H1 (cell line): Measurements from ENCODE around the gene FARS2. TPM values are rescaled to one million over a fixed set of nuclear protein-coding genes. Genes with fewer than 3 reads are reported as not detected.

Experiments used
- CTCF ChIA-PET: fragments of 300-600 bp; sonication (Branson Sonifier 250); formaldehyde crosslinking; loops from one replicate; lab custom pipeline; 2021; ENCODE audit not compliant: partially characterized antibody; lab: Charles Lee
- POLR2A ChIA-PET: fragments of 300-600 bp; sonication (Branson Sonifier 250); formaldehyde crosslinking; loops from one replicate; lab custom pipeline; 2021; ENCODE audit warnings: inconsistent platforms; ENCODE audit not compliant: partially characterized antibody; lab: Charles Lee
- DNase-seq, 2 experiments: peaks; one replicate each; pipeline versions ENCODE4 v3.0.0 to v3.0.0-alpha.2; 2010 to 2022; ENCODE audit warnings: low spot score in 2 of 2, low read depth in 1 of 2, mixed read lengths in 1 of 2
- FAIRE-seq: peaks from 2 replicates; lab custom pipeline; 2011; peaks lifted over from hg19 to GRCh38; lab: Jason Lieb, UNC
- H2AFZ ChIP-seq: 2 replicates; pipeline ENCODE4 v1.8.1; 2012; ENCODE audit warnings: low read length, inconsistent platforms
- H2AK5ac ChIP-seq: 2 replicates; pipeline ENCODE4 v1.6.1; 2013; ENCODE audit warnings: low read depth, low read length
- H2BK120ac ChIP-seq: replicated peaks from 2 replicates; pipeline ENCODE3; 2013; ENCODE audit warnings: low read depth, low read length, inconsistent platforms
- H2BK12ac ChIP-seq: 2 replicates; pipeline ENCODE4 v1.6.1; 2013; ENCODE audit warnings: low read depth, low read length
- H2BK15ac ChIP-seq: 2 replicates; pipeline ENCODE4 v1.6.1; 2013; ENCODE audit warnings: low read length
- H2BK20ac ChIP-seq: 2 replicates; pipeline ENCODE4 v1.6.1; 2013; ENCODE audit warnings: low read length
- H2BK5ac ChIP-seq: 2 replicates; pipeline ENCODE4 v1.6.1; 2013; ENCODE audit warnings: low read depth, low read length
- H3K14ac ChIP-seq: 2 replicates; pipeline ENCODE4 v1.6.1; 2013; ENCODE audit warnings: inconsistent platforms; ENCODE audit not compliant: insufficient read length
- H3K18ac ChIP-seq: 2 replicates; pipeline ENCODE4 v1.6.1; 2013; ENCODE audit warnings: low read length; ENCODE audit errors: extremely low read depth
- H3K23ac ChIP-seq: 2 replicates; pipeline ENCODE4 v1.6.1; 2013; ENCODE audit warnings: inconsistent platforms; ENCODE audit not compliant: insufficient read length
- H3K23me2 ChIP-seq: 2 replicates; pipeline ENCODE4 v1.6.1; 2013; ENCODE audit warnings: low read depth, low read length
- H3K27ac ChIP-seq: 2 replicates; pipeline ENCODE4 v1.6.1; 2011; ENCODE audit warnings: low read depth, low read length, inconsistent platforms
- H3K27me3 ChIP-seq, 4 experiments: replicated peaks in 1 of 4; 1 replicate in 1 of 4; 2 replicates in 3 of 4; pipeline versions ENCODE4 v1.6.1 to v1.8.1; 2011 to 2013; ENCODE audit warnings: low read length in 3 of 4, mild to moderate bottlenecking in 3 of 4, inconsistent platforms in 2 of 4, mixed read lengths in 2 of 4, moderate library complexity in 1 of 4; ENCODE audit not compliant: control insufficient read depth in 3 of 4, insufficient read depth in 3 of 4; ENCODE audit errors: extremely low read depth in 1 of 4
- H3K36me3 ChIP-seq, 4 experiments: 2 replicates each; pipeline versions ENCODE4 v1.6.1 to v1.8.1; 2011 to 2013; ENCODE audit warnings: mild to moderate bottlenecking in 4 of 4, low read length in 3 of 4, moderate library complexity in 2 of 4, control low read depth in 1 of 4, inconsistent platforms in 1 of 4; ENCODE audit not compliant: insufficient read depth in 4 of 4, control insufficient read depth in 2 of 4
- H3K4ac ChIP-seq: replicated peaks from 2 replicates; pipeline ENCODE3; 2013; ENCODE audit warnings: low read length, low read depth, mixed read lengths, inconsistent platforms; ENCODE audit not compliant: insufficient read length
- H3K4me1 ChIP-seq, 4 experiments: replicated peaks in 1 of 4; 1 replicate in 1 of 4; 2 replicates in 3 of 4; pipeline versions ENCODE4 v1.6.1 to v1.8.1; 2011 to 2013; ENCODE audit warnings: low read length in 3 of 4, inconsistent platforms in 2 of 4, mixed read lengths in 1 of 4; ENCODE audit not compliant: insufficient read depth in 4 of 4, control insufficient read depth in 3 of 4
- H3K4me2 ChIP-seq, 2 experiments: 2 replicates each; pipeline versions ENCODE4 v1.6.1 to v1.8.1; 2011 to 2013; ENCODE audit warnings: low read depth in 2 of 2, low read length in 2 of 2, control low read depth in 1 of 2, inconsistent platforms in 1 of 2, mild to moderate bottlenecking in 1 of 2; ENCODE audit not compliant: insufficient read depth in 1 of 2
- H3K4me3 ChIP-seq, 4 experiments: fragments of 200-600, 300-600 bp in 1 of 4; sonication (generic), shearing (Covaris generic), sonication (Bioruptor Twin) in 1 of 4; 2 replicates each; pipeline versions ENCODE4 v1.5.1 to v1.8.1; 2011 to 2016; ENCODE audit warnings: low read length in 4 of 4, low read depth in 3 of 4, control low read depth in 2 of 4, inconsistent platforms in 2 of 4, mild to moderate bottlenecking in 2 of 4, mixed read lengths in 1 of 4, moderate library complexity in 1 of 4; ENCODE audit not compliant: insufficient read depth in 2 of 4; ENCODE audit errors: extremely low read depth in 1 of 4
- H3K56ac ChIP-seq: replicated peaks from 2 replicates; pipeline ENCODE3; 2013; ENCODE audit warnings: low read depth, mild to moderate bottlenecking, mixed read lengths, low read length, inconsistent platforms; ENCODE audit not compliant: insufficient read length
- H3K79me1 ChIP-seq: 2 replicates; pipeline ENCODE4 v1.6.1; 2013; ENCODE audit warnings: low read depth, low read length, control low read depth
- H3K79me2 ChIP-seq, 2 experiments: 2 replicates each; pipeline versions ENCODE4 v1.6.1 to v1.8.1; 2012 to 2013; ENCODE audit warnings: low read length in 2 of 2, mild to moderate bottlenecking in 2 of 2, inconsistent platforms in 1 of 2; ENCODE audit not compliant: insufficient read depth in 2 of 2, control insufficient read depth in 1 of 2
- H3K9ac ChIP-seq, 4 experiments: replicated peaks in 1 of 4; 1 replicate in 1 of 4; 2 replicates in 3 of 4; pipeline versions ENCODE4 v1.6.1 to v1.8.1; 2011 to 2013; ENCODE audit warnings: low read depth in 3 of 4, low read length in 3 of 4, control low read depth in 2 of 4, mild to moderate bottlenecking in 2 of 4, moderate library complexity in 2 of 4, inconsistent platforms in 1 of 4; ENCODE audit errors: extremely low read depth in 1 of 4
- H3K9me3 ChIP-seq, 2 experiments: 2 replicates each; pipeline versions ENCODE4 v1.6.1 to v1.8.1; 2012 to 2013; ENCODE audit warnings: mild to moderate bottlenecking in 2 of 2, moderate library complexity in 2 of 2, control low read depth in 1 of 2, inconsistent platforms in 1 of 2, low read depth in 1 of 2, low read length in 1 of 2, mixed read lengths in 1 of 2; ENCODE audit not compliant: insufficient read depth in 2 of 2
- H4K20me1 ChIP-seq, 2 experiments: replicated peaks in 1 of 2; 2 replicates each; pipeline versions ENCODE3 to v1.8.1; 2011 to 2013; ENCODE audit warnings: inconsistent platforms in 2 of 2, low read length in 2 of 2, mild to moderate bottlenecking in 1 of 2; ENCODE audit not compliant: insufficient read depth in 2 of 2, control insufficient read depth in 1 of 2
- H4K5ac ChIP-seq: 2 replicates; pipeline ENCODE4 v1.6.1; 2013; ENCODE audit warnings: low read length, low read depth, mixed read lengths, inconsistent platforms; ENCODE audit not compliant: insufficient read length
- H4K8ac ChIP-seq: 2 replicates; pipeline ENCODE4 v1.8.0; 2013; ENCODE audit warnings: mild to moderate bottlenecking, moderate library complexity, low read length, inconsistent platforms; ENCODE audit not compliant: insufficient read depth; ENCODE audit errors: extremely low read depth
- H4K91ac ChIP-seq: replicated peaks from 2 replicates; pipeline ENCODE3; 2013; ENCODE audit warnings: low read length, mixed read lengths, inconsistent platforms; ENCODE audit not compliant: insufficient read length
- ASH2L ChIP-seq: fragments of 200-600, 300-600 bp; sonication (generic); IDR thresholded peaks from one replicate; pipeline ENCODE4 v1.7.1; 2017; ENCODE audit warnings: low read length
- CBX5 ChIP-seq: fragments of 300-800, 300-1000 bp; sonication (generic); IDR thresholded peaks from 2 replicates; pipeline ENCODE4 v1.7.1; 2016; ENCODE audit warnings: antibody characterized with exemption, low read length, low read depth
- CBX8 ChIP-seq: fragments of 300-800, 300-1000 bp; sonication (generic); IDR thresholded peaks from 2 replicates; pipeline ENCODE4 v1.7.1; 2016; ENCODE audit warnings: low read depth, low read length, borderline replicate concordance
- CTCF ChIP-seq, 3 experiments: IDR thresholded peaks; 1 replicate in 2 of 3; 2 replicates in 1 of 3; pipeline versions ENCODE4 v1.5.1 to v1.6.1; 2011; ENCODE audit warnings: low read length in 3 of 3, mild to moderate bottlenecking in 3 of 3, inconsistent platforms in 2 of 3, low read depth in 1 of 3, moderate library complexity in 1 of 3; ENCODE audit not compliant: insufficient read depth in 1 of 3; ENCODE audit errors: control extremely low read depth in 1 of 3
- KDM5A ChIP-seq: fragments of 200-600 bp; IDR thresholded peaks from 2 replicates; pipeline ENCODE4 v1.7.1; 2012; ENCODE audit warnings: mild to moderate bottlenecking, low read length, inconsistent platforms, mixed read lengths
- RAD21 ChIP-seq, 2 experiments: IDR thresholded peaks in 1 of 2; conservative IDR thresholded peaks in 1 of 2; 2 replicates each; pipeline ENCODE4 v1.6.1; 2011; ENCODE audit warnings: low read depth in 2 of 2, low read length in 2 of 2, improper control_type of control experiment in 1 of 2, inconsistent platforms in 1 of 2, mild to moderate bottlenecking in 1 of 2, moderate library complexity in 1 of 2
- RFX5 ChIP-seq: IDR thresholded peaks from 2 replicates; pipeline ENCODE4 v1.6.1; 2011; ENCODE audit warnings: low read depth, low read length, improper control_type of control experiment, borderline replicate concordance
- SIRT6 ChIP-seq: IDR thresholded peaks from one replicate; pipeline ENCODE4 v1.7.1; 2012; ENCODE audit warnings: low read length, inconsistent platforms
- TAF7 ChIP-seq: optimal IDR thresholded peaks from 2 replicates; pipeline ENCODE3; 2011; ENCODE audit warnings: low read depth, mild to moderate bottlenecking, inconsistent platforms, low read length, moderate library complexity, borderline replicate concordance
- TEAD4 ChIP-seq: IDR thresholded peaks from 2 replicates; pipeline ENCODE4 v1.6.1; 2012; ENCODE audit warnings: low read depth, low read length, inconsistent platforms, mixed read lengths
- WGBS, 2 experiments: shearing (Covaris generic) in 1 of 2; methylation state at CpG; one replicate each; pipeline versions ENCODE4 v1.1.6 to v1.1.7; 2013 to 2015; ENCODE audit warnings: low lambda C conversion rate in 2 of 2, mixed read lengths in 2 of 2, inconsistent platforms in 1 of 2, low coverage in 1 of 2, missing lambda C conversion rate in 1 of 2; ENCODE audit not compliant: insufficient replicate concordance in 2 of 2, insufficient coverage in 1 of 2, insufficient read length in 1 of 2; ENCODE audit errors: extremely low coverage in 1 of 2, missing lambda C conversion rate in 1 of 2; 5-methylcytosine and 5-hydroxymethylcytosine counted together
- polyA plus RNA-seq, 7 experiments: library from polyadenylated mRNA; depleted of rRNA in 3 of 7; stranded (reverse) in 5 of 7; unstranded in 2 of 7; fragments of >200 nt in 5 of 7; fragments of 200-250 nt in 2 of 7; gene quantifications; 1 replicate in 5 of 7; 2 replicates in 1 of 7; 4 replicates in 1 of 7; pipeline versions ENCODE4 v1.2.1 to v1.2.3, GENCODE V29; 2011 to 2013; ENCODE audit warnings: missing spikeins in 2 of 7, mixed read lengths in 2 of 7
- total RNA-seq: library from RNA; stranded (reverse); fragmentation: NEBNext Ultra II Directional; extraction: Animal tissue kit (Norgen Biotek cat#: 25700); gene quantifications from 2 replicates; pipeline ENCODE4 v1.2.1, GENCODE V29; 2021

FARS2 gene
- total and polyA plus RNA-seq, 2 of the 8 experiments (the other 6 are each of a cell fraction or from before 2014, with no cell fraction given) = 11.7 to 14.4 TPM

DNA sequence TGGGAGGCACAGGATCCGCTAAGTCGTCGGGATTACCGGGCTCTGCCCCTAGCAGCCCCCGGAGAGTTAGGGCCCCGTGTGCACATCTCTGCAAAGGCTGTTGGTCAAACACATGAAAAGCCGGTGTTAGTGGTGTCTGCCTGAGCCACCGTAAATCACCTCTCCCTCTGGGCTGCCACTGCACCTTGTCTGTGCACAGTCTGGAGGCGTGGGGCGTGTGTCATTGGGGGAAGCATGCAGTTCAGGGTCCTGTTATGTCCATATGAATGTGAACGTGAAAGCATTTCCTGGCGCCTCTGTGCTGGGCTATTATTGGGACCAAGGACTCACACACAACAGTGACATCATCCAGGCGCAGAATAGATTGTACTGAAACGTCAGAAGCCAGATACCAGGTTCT, 439.9 kb downstream of the FARS2 start:
- ChIA-PET CTCF (no interaction called here), POLR2A (no interaction called here)
- Histone ChIP-seq H2AK5ac (no peak overlapping the region), H2BK120ac (no peak overlapping the region), H4K5ac (no peak overlapping the region), H3K14ac (no peak overlapping the region), H3K56ac (no peak overlapping the region), H2AFZ (no peak overlapping the region), H4K20me1 (peaks cover 0 to 1% of the 10 kb centered on the region in 2 experiments), H3K36me3 (no peaks in the 10 kb centered on the region), H3K27me3 (no peaks in the 10 kb centered on the region), H2BK12ac (no peak overlapping the region), H3K9me3 (no peaks in the 10 kb centered on the region), H3K79me2 (no peaks in the 10 kb centered on the region), H2BK5ac (no peak overlapping the region), H3K27ac (no peak overlapping the region), H3K4ac (no peak overlapping the region), H3K79me1 (no peaks in the 10 kb centered on the region), H3K4me3 (no peak overlapping the region), H3K23me2 (no peaks in the 10 kb centered on the region), H3K18ac (no peak overlapping the region), H2BK15ac (no peak overlapping the region), H3K4me2 (no peak overlapping the region), H3K4me1 (no peaks in the 10 kb centered on the region), H3K9ac (no peak overlapping the region), H4K8ac (no peak overlapping the region), H2BK20ac (no peak overlapping the region), H3K23ac (no peak overlapping the region), H4K91ac (no peak overlapping the region)
- FAIRE-seq (no peak), DNase-seq (peak in 1 of 2 experiments; percentile 33)
- 91% methylated on average over 14 of the region's 14 CpGs; no CpG with 5 or more reads in 1 of the 2 experiments for WGBS, 2 experiments
- TF ChIP-seq KDM5A (no peak), ASH2L (no peak), CBX8 (no peak), CTCF (IDR thresholded peaks at IDR 0.05; ENCODE audit: control extremely low read depth in 1 of 3, insufficient read depth in 1 of 3, low read depth in 1 of 3, low read length in 3 of 3) (no peak), SIRT6 (no peak), CBX5 (no peak), RAD21 (IDR thresholded peaks at IDR 0.05 in 1 of 2, conservative IDR thresholded peaks at IDR 0.05 in 1 of 2; ENCODE audit: low read depth in 2 of 2, low read length in 2 of 2) (no peak), TEAD4 (no peak), TAF7 (no peak), RFX5 (no peak)
